Dedifferentiated amniotic fluid mesenchymal stem cell (primary cell): Measurements from ENCODE around the gene CAB39L.
"Not testable (repeated sequence)": the region's sequence is repeated elsewhere in the genome, so short reads cannot be mapped to it uniquely, and the experiment has no call there.

Experiments used
- DNase-seq: peaks from one replicate; pipeline ENCODE4 v3.0.0-alpha.2; 2016; ENCODE audit errors: extremely low spot score

The CAB39L gene

DNA sequence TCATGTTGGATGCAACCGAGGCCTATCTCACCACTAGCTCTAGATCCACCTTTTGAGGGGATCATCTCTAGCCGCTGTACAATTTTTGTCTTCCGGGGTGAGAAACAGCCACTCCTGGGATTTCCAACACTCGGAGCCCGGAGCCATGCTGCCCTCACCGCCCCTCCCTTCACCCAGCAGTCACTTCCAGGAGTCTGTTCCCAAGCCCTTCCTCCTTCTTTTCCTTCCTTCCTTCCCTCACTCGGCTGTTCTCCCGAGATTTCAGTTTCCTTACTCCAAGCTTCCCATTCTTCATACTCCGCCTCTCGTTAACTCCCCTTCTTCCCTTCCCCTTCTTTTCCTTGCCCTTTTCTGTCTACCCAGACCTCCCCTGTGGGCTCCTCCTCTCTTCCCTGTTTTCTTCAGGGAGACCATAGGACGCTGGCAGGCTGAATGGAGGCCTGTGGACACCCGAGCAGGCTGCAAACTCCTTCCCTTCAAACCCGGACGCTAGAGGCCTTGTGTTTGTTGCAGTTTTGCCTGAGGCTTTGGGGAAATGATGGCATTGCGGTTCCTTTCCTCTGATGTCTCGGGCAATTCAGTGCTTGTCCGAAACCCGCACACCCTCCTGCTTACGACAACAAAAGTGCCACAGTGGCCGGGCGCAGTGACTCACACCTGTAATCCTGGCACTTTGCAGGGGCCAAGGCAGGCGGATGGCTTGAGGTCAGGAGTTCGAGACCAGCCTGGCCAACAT lies 96.0 kb downstream of the CAB39L start:
- no peak for DNase-seq

DNA sequence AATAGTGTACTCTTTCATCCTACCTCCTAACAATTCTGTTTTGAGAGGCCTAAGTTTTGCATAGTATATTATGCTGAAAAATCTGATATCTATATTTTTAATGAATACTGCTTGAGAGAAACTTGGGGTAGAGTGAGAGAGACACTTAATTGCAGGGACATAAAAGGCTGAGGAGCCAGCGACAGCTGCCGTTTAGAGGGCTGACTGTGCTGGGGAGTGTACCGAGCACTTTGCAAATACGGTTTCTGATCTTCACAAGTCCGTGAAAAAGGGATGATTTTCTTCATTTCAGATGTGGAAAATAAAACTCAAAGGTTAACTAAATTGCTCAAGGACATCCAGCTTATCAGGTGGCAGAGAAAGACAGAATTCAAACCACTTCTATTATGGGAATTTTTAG lies 97.4 kb downstream of the CAB39L start:
- DNase-seq, result no peak

DNA sequence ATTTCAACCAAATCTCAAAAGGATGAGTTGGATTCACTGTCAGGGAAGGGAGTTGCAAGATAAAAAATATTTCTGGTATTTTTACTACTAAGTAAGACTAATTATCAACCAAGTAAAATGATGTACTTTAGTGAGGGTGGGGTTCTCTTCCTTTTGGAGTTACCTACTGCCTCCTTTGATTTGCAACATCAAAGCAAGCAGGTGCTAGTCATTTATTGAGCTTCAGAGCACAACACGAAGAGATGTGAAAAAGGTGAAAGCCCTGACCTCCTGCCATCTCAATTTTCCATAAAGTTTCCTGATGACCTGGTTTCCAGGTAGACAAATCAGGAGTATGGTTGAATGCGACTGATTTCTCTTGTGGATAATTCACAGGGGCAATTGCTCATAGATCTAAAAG lies 100.1 kb downstream of the CAB39L start:
- no peak for DNase-seq

DNA sequence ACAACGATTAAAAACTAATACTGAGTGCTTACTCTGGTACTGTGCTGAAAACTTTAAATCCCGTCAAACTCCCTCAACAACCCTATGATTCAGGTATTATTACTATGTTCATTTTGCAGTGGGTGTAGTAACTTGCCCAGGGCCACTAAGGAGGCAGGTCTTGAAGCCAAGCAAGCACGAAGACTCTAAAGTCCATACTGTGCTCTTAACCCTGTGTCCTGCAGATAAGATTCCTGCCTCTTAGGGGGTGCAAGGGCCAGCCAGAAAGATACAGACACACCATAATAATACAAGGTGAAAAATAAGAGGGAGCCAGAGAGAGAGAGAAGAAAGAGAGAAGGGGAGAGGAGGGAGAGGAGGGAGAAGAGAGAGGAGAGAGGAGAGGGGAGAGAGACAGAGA lies 100.6 kb downstream of the CAB39L start:
- no peak for DNase-seq

DNA sequence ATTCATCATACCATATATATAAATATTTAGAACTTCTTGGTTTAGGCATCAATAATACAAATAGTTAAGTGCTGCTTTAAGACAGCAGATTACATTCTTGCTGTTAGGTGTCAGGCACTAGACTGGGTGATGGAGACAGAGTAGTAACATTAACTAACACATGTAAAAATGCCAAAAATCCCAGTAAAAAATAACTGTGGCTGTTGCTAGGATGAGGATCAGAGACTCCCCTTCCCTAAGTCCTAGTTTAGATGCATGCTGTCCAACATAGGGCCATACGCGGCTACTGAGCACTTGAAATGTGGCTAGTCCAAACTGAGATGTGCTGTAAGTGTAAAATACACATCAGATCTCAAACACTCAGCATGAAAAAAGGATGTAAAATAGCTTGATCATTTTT lies 101.4 kb downstream of the CAB39L start:
- DNase-seq, result no peak

DNA sequence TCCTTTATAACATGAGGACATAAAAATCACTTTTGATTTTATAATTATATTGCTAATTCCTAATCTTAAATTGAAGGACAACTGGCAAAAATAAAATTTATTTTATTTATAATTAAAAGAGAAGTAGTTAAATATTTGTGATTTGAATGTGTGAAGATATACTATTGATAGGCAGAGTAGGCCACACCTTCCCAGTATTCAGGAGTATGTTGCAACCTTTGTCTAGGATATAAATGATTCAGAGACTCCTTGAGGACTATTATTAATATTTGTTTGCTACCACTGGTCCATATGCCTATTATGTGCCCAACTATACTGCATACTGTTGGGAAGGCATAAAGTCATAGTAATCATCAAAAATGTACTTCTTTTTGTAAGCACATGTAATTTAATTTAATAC lies 101.9 kb downstream of the CAB39L start:
- DNase-seq, result no peak

DNA sequence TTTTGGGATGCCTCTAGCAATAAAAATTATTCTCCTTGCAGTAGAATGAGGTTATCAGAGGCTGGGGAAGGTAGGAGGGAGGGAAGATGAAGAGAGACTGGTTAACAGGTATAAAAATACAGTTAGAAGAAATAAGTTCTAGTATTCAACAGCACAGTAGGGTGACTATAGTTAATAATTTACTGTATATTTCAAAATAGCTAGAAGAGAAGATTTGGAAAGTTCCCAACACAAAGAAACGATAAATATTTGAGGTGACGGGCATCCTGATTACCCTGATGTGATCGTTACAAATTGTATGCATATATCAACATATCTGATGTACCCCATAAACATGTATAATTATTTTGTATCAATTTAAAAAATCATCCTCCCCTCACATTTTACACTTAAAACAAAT lies 102.3 kb downstream of the CAB39L start:
- no peak for DNase-seq

DNA sequence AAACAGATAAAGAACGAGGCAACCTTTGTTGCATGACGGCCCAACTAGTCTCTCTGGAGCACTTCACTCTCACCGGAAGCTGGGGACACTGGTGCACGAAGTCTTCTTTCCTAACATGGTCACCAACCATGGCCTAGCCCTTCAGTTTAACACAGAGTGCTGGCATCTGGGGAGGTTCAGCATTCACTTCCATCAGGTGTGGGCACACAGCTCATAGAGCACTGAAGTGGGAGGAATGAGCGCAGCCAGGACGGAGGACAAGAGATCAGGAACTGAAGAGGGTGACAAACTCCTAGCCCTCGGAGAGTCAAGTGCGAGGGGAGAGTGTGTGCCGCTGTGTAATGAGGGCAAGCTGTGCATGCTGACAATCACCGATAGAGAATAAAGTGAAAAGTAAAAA lies 103.7 kb downstream of the CAB39L start:
- no peak for DNase-seq

DNA sequence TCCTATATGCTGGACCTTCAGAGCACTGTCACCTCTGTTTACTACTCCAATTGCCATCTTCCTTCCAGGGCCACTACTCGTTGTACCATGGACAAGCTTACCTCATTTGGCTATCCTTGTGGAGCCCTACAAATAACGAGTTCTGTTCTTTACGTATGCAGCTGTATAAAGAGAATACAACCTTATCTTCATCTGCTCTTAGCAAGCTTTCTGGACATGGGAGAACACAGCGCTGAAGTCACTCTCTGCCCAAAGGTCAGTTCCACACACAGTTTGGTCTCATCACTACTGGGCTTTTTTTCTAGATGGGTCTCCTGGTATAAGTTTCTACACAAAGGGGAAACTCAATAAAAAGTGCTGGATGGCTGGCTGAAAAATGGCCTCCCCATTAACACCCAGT lies 107.2 kb downstream of the CAB39L start:
- no peak for DNase-seq

DNA sequence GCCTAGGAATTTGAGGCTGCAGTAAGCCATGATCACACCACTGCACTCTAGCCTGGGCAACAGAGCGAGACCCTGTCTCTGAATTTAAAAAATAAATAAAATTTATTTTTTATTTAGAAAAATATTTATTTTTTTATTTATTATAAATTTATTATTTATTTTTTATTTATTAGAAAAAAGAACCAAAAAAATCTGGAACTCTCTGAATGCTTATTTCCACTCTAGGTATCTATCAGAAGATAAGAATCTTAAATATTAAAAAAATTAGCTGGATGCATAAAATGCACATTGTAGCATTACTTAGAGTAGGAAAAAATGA lies 113.4 kb downstream of the CAB39L start:
- no peak for DNase-seq

DNA sequence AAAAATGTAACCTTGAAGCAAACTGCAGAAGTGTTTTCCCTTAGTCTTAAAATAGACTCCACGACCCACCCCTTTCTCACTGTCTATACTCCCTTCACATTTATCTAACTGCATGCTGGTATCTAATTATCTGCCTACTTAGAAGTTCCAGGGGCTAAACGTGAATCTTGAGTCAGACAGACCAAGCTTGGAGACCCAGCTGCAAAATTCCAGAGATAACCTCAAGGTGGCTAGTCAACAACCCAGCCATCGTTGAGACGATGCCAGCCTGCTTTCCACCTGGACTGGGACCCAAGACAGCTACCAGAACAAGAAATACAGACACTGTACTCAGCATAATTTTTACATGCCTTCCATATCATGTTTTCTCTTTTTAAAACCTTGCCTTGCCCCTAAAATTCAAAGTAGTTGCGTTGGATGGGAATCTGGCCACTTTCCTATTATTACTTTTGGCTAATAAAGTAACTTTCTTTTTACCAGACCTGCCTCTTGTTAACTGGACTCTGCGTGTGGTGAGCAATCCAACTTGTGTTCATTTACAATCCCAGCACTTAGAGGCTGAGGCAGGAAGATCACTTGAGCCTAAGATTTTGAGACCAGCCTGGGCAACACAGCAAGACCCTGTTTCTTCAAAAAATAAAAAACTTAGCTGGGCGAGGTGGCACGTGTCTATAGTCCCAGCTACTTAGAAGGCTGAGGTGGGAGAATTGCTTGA lies 113.9 kb downstream of the CAB39L start:
- no peak for DNase-seq

DNA sequence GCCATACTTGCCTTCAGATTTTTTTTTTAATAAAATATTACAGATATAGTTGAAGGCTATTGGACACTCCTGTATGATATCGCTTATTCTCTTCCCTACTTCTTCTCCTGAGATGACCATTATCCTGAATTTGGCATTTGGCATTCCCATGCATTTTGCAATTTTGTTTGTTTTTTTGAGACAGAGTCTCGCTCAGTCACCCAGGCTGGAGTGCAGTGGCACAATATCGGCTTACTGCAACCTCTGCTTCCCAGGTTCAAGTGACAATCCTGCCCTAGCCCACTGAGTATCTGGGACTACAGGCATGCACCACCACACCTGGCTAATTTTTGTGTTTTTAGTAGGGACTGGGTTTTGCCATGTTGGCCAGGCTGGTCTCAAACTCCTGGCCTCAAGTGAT lies 116.7 kb downstream of the CAB39L start:
- not testable (repeated sequence) for DNase-seq

DNA sequence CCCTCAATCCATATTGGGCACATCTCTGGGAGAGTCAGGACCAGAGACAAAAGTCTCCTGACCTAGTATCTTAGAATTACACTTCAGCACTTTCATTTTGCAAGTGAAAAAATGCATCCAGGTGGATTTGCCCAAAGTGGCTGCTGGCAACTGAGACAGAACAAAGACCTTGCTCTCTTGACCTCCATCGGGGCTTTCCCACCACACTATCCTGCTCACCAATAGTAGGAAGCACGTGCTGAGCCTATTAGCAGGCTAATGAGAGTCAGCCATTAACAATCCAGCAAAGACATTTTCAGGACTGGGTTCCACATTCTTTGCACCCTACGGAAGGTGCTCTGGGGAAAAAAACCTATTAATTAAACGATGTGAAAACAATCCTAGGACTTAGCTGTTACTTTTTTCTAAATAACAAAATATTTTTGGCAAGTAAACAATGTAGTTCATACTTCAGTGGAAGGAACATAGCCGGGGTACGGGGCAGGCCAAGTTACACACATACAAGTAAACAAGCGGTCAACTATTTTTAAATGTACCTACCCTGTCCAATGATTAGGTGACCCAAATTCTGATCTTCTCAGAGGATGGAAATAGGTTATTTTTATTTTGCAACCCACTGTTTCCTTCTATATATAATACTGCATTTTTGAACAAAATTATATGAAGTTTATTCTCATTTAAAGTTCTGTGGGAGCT lies 117.5 kb downstream of the CAB39L start:
- DNase-seq, result no peak

DNA sequence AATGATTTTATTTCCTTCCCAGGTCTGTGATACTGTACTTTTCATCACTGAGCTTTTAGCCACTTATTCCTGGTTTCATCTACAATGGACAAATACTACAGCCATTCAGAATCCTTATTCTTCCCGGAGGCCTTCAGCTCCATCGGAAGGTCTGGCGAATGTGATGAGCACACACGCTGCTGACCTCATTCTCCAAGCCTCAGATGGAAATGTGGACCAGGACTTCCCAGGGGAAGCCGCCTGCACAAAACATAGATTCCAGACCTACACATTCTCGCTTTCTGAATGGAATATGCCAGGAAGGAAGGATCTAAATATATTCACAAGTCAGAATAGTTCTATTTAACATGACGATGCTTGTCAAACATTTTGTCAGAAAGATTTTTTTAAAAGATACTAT lies 120.5 kb downstream of the CAB39L start:
- DNase-seq, result no peak

DNA sequence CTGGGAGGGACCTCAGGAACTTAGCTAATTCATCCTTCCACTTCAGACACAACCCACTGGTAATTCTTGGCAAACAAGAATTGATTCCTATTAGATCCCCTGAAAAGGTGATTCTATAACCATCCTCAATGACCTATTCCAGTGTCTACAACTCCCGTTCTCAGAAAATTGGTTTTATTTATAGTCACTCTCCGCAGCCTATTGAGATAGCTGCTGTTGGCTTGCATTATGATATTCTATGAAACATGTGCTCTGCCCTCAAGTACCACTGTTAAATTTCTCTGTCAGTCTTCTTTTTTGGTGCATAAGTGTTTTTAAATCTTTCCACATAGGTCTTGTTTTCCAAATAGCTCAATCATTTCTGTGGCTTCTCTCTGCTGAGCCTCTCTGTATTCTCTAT lies 121.2 kb downstream of the CAB39L start:
- DNase-seq, result no peak

DNA sequence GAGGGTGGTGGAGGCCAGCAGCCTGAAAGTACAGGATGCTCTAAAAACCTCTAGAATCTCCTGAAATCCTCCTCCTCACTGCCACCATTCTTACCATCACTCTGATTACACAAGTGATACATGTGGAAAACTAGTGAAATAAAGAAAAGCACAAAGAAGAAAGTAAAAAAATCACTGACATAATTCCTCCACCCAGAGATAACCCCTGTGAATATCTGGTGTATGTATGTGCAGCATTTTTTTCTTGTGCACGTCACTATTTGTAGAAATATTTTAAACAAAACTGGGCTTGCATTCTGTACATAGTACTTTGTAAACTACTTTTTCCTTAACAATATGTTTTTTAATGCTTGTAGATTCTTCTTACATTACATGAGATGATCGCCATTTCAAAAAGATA lies 122.9 kb downstream of the CAB39L start:
- no peak for DNase-seq

DNA sequence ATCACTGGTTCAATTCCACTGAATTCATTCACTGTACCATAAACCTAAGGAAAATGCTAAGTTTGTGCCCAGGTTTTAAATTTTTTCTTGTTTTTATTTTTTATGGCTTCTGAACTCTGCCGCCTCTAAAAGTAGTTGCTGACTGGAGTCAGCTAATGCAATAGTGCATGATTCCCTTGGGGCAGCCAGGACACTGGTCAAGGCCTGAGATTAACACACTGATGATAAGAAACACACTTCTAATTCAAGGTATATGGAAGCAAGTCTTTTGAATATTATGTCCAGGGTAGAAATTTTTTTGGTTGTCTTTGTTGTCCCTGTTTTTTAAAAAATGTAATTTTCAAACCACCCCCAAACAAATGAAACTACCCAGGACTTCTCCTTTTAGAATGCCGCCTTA lies 123.9 kb downstream of the CAB39L start:
- no peak for DNase-seq

DNA sequence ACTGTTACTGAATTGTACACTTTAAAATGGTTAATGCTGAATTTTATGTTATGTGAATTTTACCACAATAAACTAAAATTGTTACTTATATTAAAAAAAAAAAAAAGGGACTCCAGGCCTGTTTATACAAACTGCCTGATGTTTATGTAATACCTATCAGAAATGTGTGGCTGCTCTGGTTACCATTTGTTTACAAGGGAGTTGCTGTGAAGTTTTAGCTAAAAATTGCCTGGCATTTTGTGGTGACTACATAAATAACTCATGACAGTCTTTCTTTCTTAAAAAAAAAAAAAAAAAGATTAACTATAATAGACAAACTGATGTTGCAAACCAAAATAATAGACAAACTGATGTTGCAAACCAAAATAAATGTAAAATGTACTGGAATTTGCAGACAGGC lies 124.3 kb downstream of the CAB39L start:
- DNase-seq, result peak; percentile 86

DNA sequence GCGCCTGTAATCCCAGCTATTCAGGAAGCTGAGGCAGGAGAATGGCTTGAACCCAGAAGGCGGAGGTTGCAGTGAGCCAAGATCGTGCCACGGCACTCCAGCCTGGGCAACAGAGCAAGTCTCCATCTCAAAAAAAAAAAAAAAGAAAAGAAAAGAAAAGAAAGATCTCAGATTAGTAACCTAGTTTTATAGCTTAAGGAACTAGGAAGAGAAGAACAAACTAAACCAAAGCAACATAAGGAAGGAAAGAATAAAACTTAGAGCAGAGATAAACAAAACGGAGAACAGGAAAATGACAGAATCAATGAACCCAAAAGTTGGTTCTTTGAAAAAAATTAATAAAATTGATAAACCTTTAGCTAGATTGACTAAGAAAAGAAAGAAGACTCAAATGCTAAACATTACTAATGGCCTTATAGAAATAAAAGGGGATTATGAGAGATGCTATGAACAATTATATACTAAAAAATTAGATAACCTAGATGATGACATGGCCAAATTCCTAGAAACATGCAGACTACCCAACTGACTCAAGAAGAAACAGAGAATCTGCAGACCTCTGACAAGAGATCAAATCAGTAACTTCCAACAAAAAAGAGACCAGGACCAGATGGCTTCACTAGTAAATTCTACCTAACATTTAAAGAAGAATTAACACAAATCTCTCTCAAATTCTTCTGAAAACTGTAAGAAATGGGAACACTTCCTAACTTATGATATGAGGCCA lies 127.9 kb downstream of the CAB39L start:
- DNase-seq, result no peak

DNA sequence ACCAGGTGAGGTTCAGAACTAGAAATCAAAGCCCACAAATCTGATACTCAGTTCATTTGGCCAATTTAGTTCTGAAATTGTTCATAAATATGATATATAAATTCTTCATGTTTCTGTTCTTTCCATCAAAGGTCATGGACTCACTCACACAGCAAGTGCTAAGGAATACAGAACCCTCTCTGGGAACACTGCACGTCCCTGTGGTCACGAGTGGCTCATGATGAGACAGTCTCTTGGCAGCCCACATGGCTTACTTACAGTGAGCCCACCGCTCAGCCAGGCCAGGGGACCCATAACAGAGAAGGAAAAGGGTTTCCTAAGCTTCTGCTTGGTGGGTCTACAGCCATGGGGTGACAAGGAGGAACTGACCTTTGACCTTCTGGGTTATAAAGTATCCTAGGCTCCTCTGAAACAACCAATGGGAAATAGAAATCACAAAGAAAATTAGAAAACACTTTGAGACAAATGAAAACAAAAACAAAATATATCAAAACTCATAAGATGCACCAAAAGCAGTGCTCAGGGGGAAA lies 128.8 kb downstream of the CAB39L start:
- no peak for DNase-seq

DNA sequence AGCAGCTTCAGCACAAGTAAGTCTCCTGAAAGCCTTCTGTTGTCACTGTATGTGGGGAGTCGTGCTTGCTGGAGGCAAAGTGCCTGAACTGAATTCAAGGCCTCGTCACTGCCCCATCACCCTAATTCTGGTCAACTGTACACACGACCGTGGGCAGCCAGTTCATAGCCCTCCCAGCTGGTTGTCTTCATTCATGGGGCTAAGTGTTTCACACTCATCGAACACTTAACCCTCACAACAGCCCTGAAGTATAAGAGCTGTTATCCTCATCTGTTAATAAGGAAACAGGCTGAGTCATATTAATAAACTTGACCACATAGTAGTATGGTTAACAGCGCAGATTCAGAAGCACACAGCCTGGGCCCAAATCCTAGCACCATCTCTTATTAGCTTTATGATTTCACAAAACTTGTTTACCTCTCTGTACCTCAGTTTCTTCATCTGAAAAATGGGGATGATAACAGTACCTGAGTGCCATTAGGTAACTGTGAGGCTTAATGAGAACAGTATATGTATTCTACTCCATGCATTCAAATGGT lies 129.5 kb downstream of the CAB39L start:
- no peak for DNase-seq

DNA sequence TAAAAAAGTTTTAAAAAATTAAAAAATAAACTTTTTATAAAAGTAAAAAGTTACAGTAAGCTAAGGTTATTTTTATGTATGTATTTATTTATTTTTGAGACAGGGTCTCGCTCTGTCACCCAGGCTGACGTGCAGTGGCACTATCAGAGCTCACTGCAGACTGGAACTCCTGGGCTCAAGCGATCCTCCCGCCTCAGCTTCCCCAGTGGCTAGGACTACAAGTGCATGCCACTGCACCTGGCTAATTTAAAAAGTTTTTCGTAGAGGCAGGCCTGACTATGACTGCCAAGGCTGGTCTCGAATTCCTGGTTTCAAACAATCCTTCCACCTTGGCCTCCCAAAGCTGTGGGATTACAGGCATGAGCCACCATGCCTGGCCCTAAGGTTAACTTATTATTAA lies 132.0 kb downstream of the CAB39L start:
- DNase-seq, result no peak
